ENCODE data around the gene JPH4. TPM values are rescaled to one million over a fixed set of nuclear protein-coding genes. Genes with fewer than 3 reads are reported as not detected.

The JPH4 gene
- total and polyA plus RNA-seq, 12 donors, result 0.42 to 35.8 (median 4.7) TPM

- whole genome bisulfite sequencing, 4 donors, result 71 to 86% (median 81%) methylated on average over 1 to 2 of the region's 2 CpGs; no CpG with 5 or more reads in 1 of the 4 donors
- Histone ChIP-seq H3K9me3 (replicated peaks in 1 of 3) (no peaks in the 10 kb centered on the region), H3K4me3 (no peak overlapping the region), H3K4me1 (replicated peaks in 1 of 2) (no peaks in the 10 kb centered on the region), H3K36me3 (replicated peaks in 1 of 2) (no peaks in the 10 kb centered on the region), H3K27me3 (no peaks in the 10 kb centered on the region), H3K27ac (no peak overlapping the region)
- TF ChIP-seq CTCF (IDR thresholded peaks at IDR 0.05) (no peak), POLR2A (IDR thresholded peaks at IDR 0.05) (no peak)
- DNase-seq, result no peak
- intact Hi-C loops (cut with DNase I), result no loop called here
Observed at GRCh38 chr14:23614395-23614828, 35.8 kb upstream of the JPH4 start.

DNA sequence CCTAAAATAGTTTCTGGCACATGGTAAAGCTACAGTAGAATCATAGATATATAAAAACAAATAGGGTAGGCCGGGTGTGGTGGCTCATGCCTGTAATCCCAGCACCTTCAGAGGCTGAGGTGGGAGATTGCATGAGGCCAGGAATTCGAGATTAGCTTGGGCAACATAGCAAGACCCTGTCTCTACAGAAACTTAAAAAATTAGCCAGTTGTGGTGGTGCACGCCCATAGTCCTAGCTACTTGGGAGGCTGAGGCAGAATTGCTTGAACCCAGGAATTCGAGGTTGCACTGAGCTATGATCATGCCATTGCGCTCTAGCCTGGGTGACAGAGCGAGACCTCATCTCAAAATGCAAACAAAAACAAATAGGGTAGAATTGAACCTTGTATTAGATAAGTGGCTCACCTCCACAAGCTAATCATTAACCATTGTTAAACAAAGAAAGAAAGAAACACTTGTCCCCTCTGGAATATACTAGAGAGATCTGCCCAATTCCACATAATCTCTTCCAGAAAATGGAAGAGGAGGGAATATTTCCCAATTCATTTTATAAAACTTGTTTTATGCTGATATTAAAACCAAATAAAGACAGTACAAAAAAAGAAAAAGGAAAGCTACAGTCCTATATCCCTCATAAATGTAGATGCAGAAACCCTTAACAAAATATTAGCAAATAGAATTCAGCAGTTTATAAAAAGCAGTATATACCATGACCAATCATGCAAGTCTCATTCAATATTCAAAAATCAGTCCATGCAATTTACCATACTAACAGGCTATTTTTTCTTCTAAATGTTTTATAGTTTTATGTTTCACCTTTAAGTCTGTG is 34.9 kb upstream of the JPH4 start:
- no peaks in the 10 kb centered on the region for H3K4me1 ChIP-seq (replicated peaks in 1 of 2)
- no peak for TF ChIP-seq POLR2A (IDR thresholded peaks at IDR 0.05)
- no peak for TF ChIP-seq CTCF (IDR thresholded peaks at IDR 0.05)
- intact Hi-C loops (cut with DNase I), result no loop called here
- no peaks in the 10 kb centered on the region for H3K9me3 ChIP-seq (replicated peaks in 1 of 3)
- H3K27me3 ChIP-seq, result no peaks in the 10 kb centered on the region
- DNase-seq, result no peak
- H3K27ac ChIP-seq, result no peak overlapping the region
- no peak overlapping the region for H3K4me3 ChIP-seq
- 87 to 92% (median 92%) methylated on average over 6 of the region's 6 CpGs for WGBS, 4 donors
- no peaks in the 10 kb centered on the region for H3K36me3 ChIP-seq (replicated peaks in 1 of 2)

GRCh38 chr14:23612802-23613201 is 34.2 kb upstream of the JPH4 start:
- Histone ChIP-seq H3K27me3 (no peaks in the 10 kb centered on the region), H3K27ac (no peak overlapping the region), H3K4me3 (no peak overlapping the region), H3K4me1 (replicated peaks in 1 of 2) (no peaks in the 10 kb centered on the region), H3K9me3 (replicated peaks in 1 of 3) (no peaks in the 10 kb centered on the region), H3K36me3 (replicated peaks in 1 of 2) (no peaks in the 10 kb centered on the region)
- intact Hi-C loops (cut with DNase I), result no loop called here
- TF ChIP-seq CTCF (IDR thresholded peaks at IDR 0.05) (no peak), POLR2A (IDR thresholded peaks at IDR 0.05) (no peak)
- DNase-seq, result no peak
- 91 to 100% (median 94%) methylated on average over 1 of the region's 1 CpG for WGBS, 4 donors

DNA sequence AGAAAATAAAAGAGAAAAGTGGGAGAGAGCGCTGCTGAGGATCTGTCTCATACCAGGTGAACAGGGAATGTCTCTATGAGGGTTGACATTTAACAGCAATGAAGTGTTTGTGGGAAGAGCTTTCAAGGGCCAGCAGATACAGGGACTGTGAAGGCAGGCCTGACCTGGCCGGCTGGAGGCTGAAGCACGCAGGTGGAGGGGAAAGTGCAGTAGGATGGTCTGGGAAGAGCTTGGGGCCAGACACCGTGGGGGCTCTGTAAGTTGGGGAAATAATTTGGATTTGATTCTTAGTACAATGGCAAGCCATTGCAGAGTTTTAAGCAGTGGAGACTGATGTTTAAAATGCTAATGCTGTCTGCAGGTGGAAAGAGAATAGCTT is 33.8 kb upstream of the JPH4 start:
- no peak for DNase-seq
- no peaks in the 10 kb centered on the region for H3K9me3 ChIP-seq (replicated peaks in 1 of 3)
- H3K36me3 ChIP-seq (replicated peaks in 1 of 2), result no peaks in the 10 kb centered on the region
- TF ChIP-seq POLR2A (IDR thresholded peaks at IDR 0.05) (no peak), CTCF (IDR thresholded peaks at IDR 0.05) (no peak)
- WGBS, 4 donors, result 77 to 84% (median 79%) methylated on average over 4 of the region's 4 CpGs
- H3K4me1 ChIP-seq (replicated peaks in 1 of 2), result no peaks in the 10 kb centered on the region
- H3K27me3 ChIP-seq, result no peaks in the 10 kb centered on the region
- intact Hi-C loops (cut with DNase I), result no loop called here
- no peak overlapping the region for H3K27ac ChIP-seq
- no peak overlapping the region for H3K4me3 ChIP-seq
